KMS-11 (cell line): ENCODE data around the gene CALN1.

Experiments
- H2AFZ ChIP-seq: fragments of 200-600 bp; sonication (generic); 2 replicates; pipeline ENCODE4 v1.6.1; 2016; ENCODE audit warnings: antibody characterized with exemption, mixed run types, low read depth
- H3K27ac ChIP-seq: fragments of 200-600 bp; sonication (generic); 2 replicates; pipeline ENCODE4 v1.6.1; 2016; ENCODE audit warnings: mild to moderate bottlenecking, mixed run types
- H3K27me3 ChIP-seq: fragments of 200-600 bp; sonication (generic); 2 replicates; pipeline ENCODE4 v1.6.1; 2017; ENCODE audit warnings: mild to moderate bottlenecking, low read depth, mixed run types, moderate library complexity; ENCODE audit not compliant: insufficient read depth
- H3K36me3 ChIP-seq: fragments of 200-600 bp; sonication (generic); 2 replicates; pipeline ENCODE4 v1.6.1; 2017; ENCODE audit warnings: mild to moderate bottlenecking, mixed run types; ENCODE audit not compliant: insufficient read depth
- H3K4me1 ChIP-seq: fragments of 200-600 bp; sonication (generic); 2 replicates; pipeline ENCODE4 v1.6.1; 2016; ENCODE audit warnings: mild to moderate bottlenecking, low read depth, mixed run types; ENCODE audit not compliant: poor library complexity, severe bottlenecking
- H3K4me2 ChIP-seq: fragments of 200-600 bp; sonication (generic); 2 replicates; pipeline ENCODE4 v1.7.0; 2016; ENCODE audit warnings: mild to moderate bottlenecking, mixed run types
- H3K4me3 ChIP-seq: fragments of 200-600 bp; sonication (generic); IDR thresholded peaks from 2 replicates; pipeline ENCODE4 v1.6.1; 2017; ENCODE audit warnings: low read depth, low read length, mixed read lengths; ENCODE audit not compliant: insufficient read depth
- H3K79me2 ChIP-seq: fragments of 200-600 bp; sonication (generic); 2 replicates; pipeline ENCODE4 v1.6.1; 2016; ENCODE audit warnings: low read depth, mixed run types; ENCODE audit not compliant: insufficient read depth
- H3K9ac ChIP-seq: fragments of 200-600 bp; sonication (generic); 2 replicates; pipeline ENCODE4 v1.6.1; 2016; ENCODE audit warnings: mild to moderate bottlenecking, mixed run types
- H4K20me1 ChIP-seq: fragments of 200-600 bp; sonication (generic); 2 replicates; pipeline ENCODE4 v1.6.1; 2016; ENCODE audit warnings: mild to moderate bottlenecking, mixed run types; ENCODE audit not compliant: insufficient read depth
- CTCF ChIP-seq: fragments of 200-600 bp; sonication (generic); conservative IDR thresholded peaks from 2 replicates; pipeline ENCODE4 v1.6.1; 2017; ENCODE audit warnings: low read depth, mild to moderate bottlenecking, antibody characterized with exemption, low read length, moderate library complexity, mixed read lengths

The CALN1 gene

GRCh38 chr7:71733107-71733870 is 678.8 kb downstream of the CALN1 start:
- peak; percentile 98 for TF ChIP-seq CTCF
- no peaks in the 10 kb centered on the region for H3K36me3 ChIP-seq
- H3K79me2 ChIP-seq: no peaks in the 10 kb centered on the region
- peak overlapping the region; percentile 97 for H3K4me2 ChIP-seq
- H3K27me3 ChIP-seq: no peaks in the 10 kb centered on the region
- no peak overlapping the region for H3K4me3 ChIP-seq
- no peaks in the 10 kb centered on the region for H3K4me1 ChIP-seq
- H3K27ac ChIP-seq: no peak overlapping the region
- peak overlapping the region; percentile 95 for H2AFZ ChIP-seq
- no peak overlapping the region for H3K9ac ChIP-seq
- no peaks in the 10 kb centered on the region for H4K20me1 ChIP-seq

GRCh38 chr7:71731740-71732139 is 680.4 kb downstream of the CALN1 start:
- no peak for TF ChIP-seq CTCF
- no peaks in the 10 kb centered on the region for H3K27me3 ChIP-seq

More at GRCh38 chr7:71731740-71732139, 680.4 kb downstream of the CALN1 start:
- Histone ChIP-seq H3K36me3 (no peaks in the 10 kb centered on the region), H3K9ac (no peak overlapping the region), H3K4me1 (no peaks in the 10 kb centered on the region), H3K4me3 (no peak overlapping the region), H4K20me1 (no peaks in the 10 kb centered on the region), H2AFZ (no peak overlapping the region), H3K27ac (no peak overlapping the region), H3K79me2 (no peaks in the 10 kb centered on the region), H3K4me2 (no peak overlapping the region)
